Natural killer cell (primary cell): ENCODE data around the gene NPC1. TPM values are rescaled to one million over a fixed set of nuclear protein-coding genes. Genes with fewer than 3 reads are reported as not detected.
A peak's percentile ranks its signal among the peaks of the same experiment; 100 is the strongest.

Experiments
- ATAC-seq, 3 donors: fragments of 150-1000 bp in 2 of 3; fragments of 200-7000 bp in 1 of 3; cut with Tn5 transposase; 1 replicate in 1 of 3; 2 replicates in 2 of 3; pipeline ENCODE4 v1.10.0; 2021; ENCODE audit warnings: mild to moderate bottlenecking in 2 of 3, moderate library complexity in 2 of 3
- DNase-seq, 2 donors: peaks; one replicate each; pipeline versions ENCODE4 v3.0.0 to v3.0.0-alpha.2; 2013 to 2021; ENCODE audit warnings: mixed read lengths in 1 of 2
- H3K27ac ChIP-seq: one replicate; pipeline ENCODE4 v1.5.1; 2013; ENCODE audit warnings: mild to moderate bottlenecking, low read length
- H3K27me3 ChIP-seq: one replicate; pipeline ENCODE4 v1.6.1; 2013; ENCODE audit warnings: low read length; ENCODE audit not compliant: control insufficient read depth, insufficient read depth
- H3K36me3 ChIP-seq: one replicate; pipeline ENCODE4 v1.6.1; 2013; ENCODE audit warnings: low read length; ENCODE audit not compliant: control insufficient read depth, insufficient read depth
- H3K4me1 ChIP-seq: one replicate; pipeline ENCODE4 v1.6.1; 2013; ENCODE audit warnings: low read length; ENCODE audit not compliant: control insufficient read depth, insufficient read depth
- H3K4me3 ChIP-seq: one replicate; pipeline ENCODE4 v1.5.1; 2013; ENCODE audit warnings: low read length
- H3K9me3 ChIP-seq: one replicate; pipeline ENCODE4 v1.6.1; 2013; ENCODE audit warnings: low read length; ENCODE audit not compliant: control insufficient read depth, insufficient read depth
- H3K27ac Mint-ChIP-seq, 2 donors: one replicate each; pipeline ENCODE4 v1.8.0; 2022; ENCODE audit warnings: mild to moderate bottlenecking in 2 of 2, mixed read lengths in 2 of 2, moderate library complexity in 1 of 2
- H3K27me3 Mint-ChIP-seq, 2 donors: one replicate each; pipeline ENCODE4 v1.8.0; 2022; ENCODE audit warnings: low read depth in 2 of 2, mixed read lengths in 2 of 2
- H3K36me3 Mint-ChIP-seq: one replicate; pipeline ENCODE4 v1.8.0; 2022; ENCODE audit warnings: mixed read lengths
- H3K4me1 Mint-ChIP-seq, 2 donors: one replicate each; pipeline ENCODE4 v1.8.0; 2022; ENCODE audit warnings: mixed read lengths in 2 of 2
- H3K4me3 Mint-ChIP-seq: one replicate; pipeline ENCODE4 v1.8.0; 2022; ENCODE audit warnings: mild to moderate bottlenecking, moderate library complexity, mixed read lengths
- H3K9me3 Mint-ChIP-seq, 2 donors: one replicate each; pipeline ENCODE4 v1.8.0; 2022; ENCODE audit warnings: mixed read lengths in 2 of 2
- CTCF ChIP-seq: fragments of 200-600 bp; IDR thresholded peaks from one replicate; pipeline ENCODE4 v1.8.0; 2022; ENCODE audit warnings: antibody characterized with exemption
- WGBS: methylation state at CpG from one replicate; pipeline ENCODE4 v1.1.7; 2013; ENCODE audit warnings: missing lambda C conversion rate; ENCODE audit not compliant: insufficient coverage; 5-methylcytosine and 5-hydroxymethylcytosine counted together
- intact Hi-C: fragments of 100-400 bp; cut with micrococcal nuclease; formaldehyde crosslinking; loops from one replicate; pipeline ENCODE4 v1.14.2; 2022
- total RNA-seq, 4 donors: library from RNA; stranded (reverse); fragments of 120-200 nt in 1 of 4; gene quantifications; one replicate each; pipeline versions ENCODE4 v1.2.3 to v1.2.4, GENCODE V29; 2013 to 2022

The NPC1 gene
- total RNA-seq, 3 donors from 2014 or later (not counting 1 experiment from before 2014, with no cell fraction given) = 143 to 203 (median 173) TPM

GRCh38 chr18:23575309-23575651, 11.0 kb downstream of the NPC1 start:
- Mint-ChIP-seq H3K27ac (peak overlapping the region; percentile 94 to 99), H3K36me3 (peaks cover 5% of the 10 kb centered on the region), H3K9me3 (no peaks in the 10 kb centered on the region), H3K27me3 (no peaks in the 10 kb centered on the region), H3K4me3 (peak overlapping the region; percentile 91), H3K4me1 (peaks cover 71 to 75% of the 10 kb centered on the region in 2 donors)
- peak overlapping the region; percentile 75 for H3K27ac ChIP-seq
- TF ChIP-seq CTCF = no peak
- no peaks in the 10 kb centered on the region for H3K9me3 ChIP-seq
- DNase-seq (no peak), ATAC-seq (no peak)
- no peaks in the 10 kb centered on the region for H3K27me3 ChIP-seq
- H3K4me1 ChIP-seq = peaks cover 67% of the 10 kb centered on the region
- intact Hi-C loops = loop anchor here (10.0 kb wide), 1 partner anchor 440 kb away; the partner anchor contains the start of gene TTC39C
- WGBS = 88% methylated on average over 6 of the region's 7 CpGs
- H3K36me3 ChIP-seq = peaks cover 12% of the 10 kb centered on the region
- no peak overlapping the region for H3K4me3 ChIP-seq

- peaks cover 5% of the 10 kb centered on the region for H3K36me3 Mint-ChIP-seq
- no peaks in the 10 kb centered on the region for H3K27me3 ChIP-seq
- ATAC-seq = no peak
- peaks cover 14% of the 10 kb centered on the region for H3K36me3 ChIP-seq
- peaks cover 66% of the 10 kb centered on the region for H3K4me1 ChIP-seq
- TF ChIP-seq CTCF = no peak
- WGBS = 54% methylated on average over 1 of the region's 5 CpGs
- H3K9me3 Mint-ChIP-seq = no peaks in the 10 kb centered on the region
- H3K4me1 Mint-ChIP-seq = peaks cover 71 to 75% of the 10 kb centered on the region in 2 donors
- peak overlapping the region; percentile 75 for H3K27ac ChIP-seq
- peak in 1 of 2 donors; percentile 22 for DNase-seq
- peak overlapping the region; percentile 91 for H3K4me3 Mint-ChIP-seq
- intact Hi-C loops = loop anchor here (1.0 to 10.0 kb wide), 4 partner anchors 11 to 440 kb away; partner anchors contain the start of genes RMC1 and TTC39C
- H3K27ac Mint-ChIP-seq = peak overlapping the region; percentile 94 to 99
- no peak overlapping the region for H3K4me3 ChIP-seq
- no peaks in the 10 kb centered on the region for H3K27me3 Mint-ChIP-seq
- H3K9me3 ChIP-seq = no peaks in the 10 kb centered on the region
These were observed 11.5 kb downstream of the NPC1 start for GRCh38 chr18:23574611-23575308.

- peaks cover 67% of the 10 kb centered on the region for H3K4me1 ChIP-seq
- intact Hi-C loops = loop anchor here (1.0 to 10.0 kb wide), 4 partner anchors 11 to 441 kb away; partner anchors contain the start of genes RMC1 and TTC39C
- Mint-ChIP-seq H3K27ac (peak overlapping the region; percentile 94 to 99), H3K27me3 (no peaks in the 10 kb centered on the region), H3K4me1 (peaks cover 68 to 76% of the 10 kb centered on the region in 2 donors), H3K4me3 (peak overlapping the region; percentile 91), H3K36me3 (peaks cover 5% of the 10 kb centered on the region), H3K9me3 (no peaks in the 10 kb centered on the region)
- no peaks in the 10 kb centered on the region for H3K27me3 ChIP-seq
- H3K4me3 ChIP-seq = no peak overlapping the region
- DNase-seq (peak; percentile 49 to 65), ATAC-seq (peak; percentile 52 to 67 (median 57))
- 24% methylated on average over 6 of the region's 6 CpGs for WGBS
- H3K9me3 ChIP-seq = no peaks in the 10 kb centered on the region
- TF ChIP-seq CTCF = no peak
- peak overlapping the region; percentile 75 for H3K27ac ChIP-seq
- H3K36me3 ChIP-seq = peaks cover 20% of the 10 kb centered on the region
These were observed 12.5 kb downstream of the NPC1 start for GRCh38 chr18:23573626-23574431.
